Activated CD8-positive, alpha-beta memory T cell treated with anti-CD3 and anti-CD28 coated beads, Interleukin-2, amount 50 U/mL, for 24 hours (primary cell): ENCODE data around the gene SOWAHC.
"Not testable (repeated sequence)": the region's sequence is repeated elsewhere in the genome, so short reads cannot be mapped to it uniquely, and the experiment has no call there.

Experiments used
- DNase-seq: peaks from one replicate; pipeline ENCODE4 v3.0.0-alpha.2; 2020; ENCODE audit errors: extremely low read depth

Gene SOWAHC

GRCh38 chr2:109615637-109616144 is 1.5 kb downstream of the SOWAHC start:
- no peak for DNase-seq

GRCh38 chr2:109616184-109616583 is 2.0 kb downstream of the SOWAHC start:
- DNase-seq, result no peak

- no peak for DNase-seq
Observed at GRCh38 chr2:109619032-109619615, 5.0 kb downstream of the SOWAHC start.

- no peak for DNase-seq
Observed at GRCh38 chr2:109623297-109623696, 9.1 kb downstream of the SOWAHC start.

- no peak for DNase-seq
Observed at GRCh38 chr2:109623923-109624322, 9.8 kb downstream of the SOWAHC start.

GRCh38 chr2:109624339-109624738 is 10.2 kb downstream of the SOWAHC start:
- DNase-seq, result no peak

GRCh38 chr2:109628321-109628720 is 14.2 kb downstream of the SOWAHC start:
- not testable (repeated sequence) for DNase-seq

- DNase-seq, result no peak
Observed at GRCh38 chr2:109629867-109630266, 15.7 kb downstream of the SOWAHC start.

- DNase-seq, result no peak
Observed at GRCh38 chr2:109630441-109631430, 16.6 kb downstream of the SOWAHC start.

- no peak for DNase-seq
Observed at GRCh38 chr2:109631741-109632140, 17.6 kb downstream of the SOWAHC start.

GRCh38 chr2:109632158-109632789 is 18.1 kb downstream of the SOWAHC start:
- no peak for DNase-seq

- no peak for DNase-seq
Observed at GRCh38 chr2:109633284-109633961, 19.3 kb downstream of the SOWAHC start.

GRCh38 chr2:109635426-109636304 is 21.5 kb downstream of the SOWAHC start:
- DNase-seq, result no peak

GRCh38 chr2:109636317-109636716 is 22.2 kb downstream of the SOWAHC start:
- no peak for DNase-seq

GRCh38 chr2:109637749-109638570 is 23.8 kb downstream of the SOWAHC start:
- no peak for DNase-seq

GRCh38 chr2:109638795-109639194 is 24.6 kb downstream of the SOWAHC start:
- DNase-seq, result no peak

GRCh38 chr2:109640000-109640399 is 25.8 kb downstream of the SOWAHC start:
- DNase-seq, result not testable (repeated sequence)

GRCh38 chr2:109644571-109645275 is 30.6 kb downstream of the SOWAHC start:
- no peak for DNase-seq
